HG03095 (cell line): ENCODE measurements around the gene HCFC1R1.
"Not testable (repeated sequence)": the region's sequence is repeated elsewhere in the genome, so short reads cannot be mapped to it uniquely, and the experiment has no call there.

Experiments used
- ATAC-seq: cut with Tn5 transposase; IDR thresholded peaks from one replicate; pipeline ENCODE4 v1.9.1; 2021; ENCODE audit warnings: moderate library complexity; ENCODE audit not compliant: unreplicated experiment

HCFC1R1 gene

GRCh38 chr16:3057181-3058138 is 33.7 kb upstream of the HCFC1R1 start:
- ATAC-seq = no peak

GRCh38 chr16:3056336-3057180 is 32.8 kb upstream of the HCFC1R1 start:
- ATAC-seq = no peak

GRCh38 chr16:3055734-3056115 is 32.0 kb upstream of the HCFC1R1 start:
- not testable (repeated sequence) for ATAC-seq

DNA sequence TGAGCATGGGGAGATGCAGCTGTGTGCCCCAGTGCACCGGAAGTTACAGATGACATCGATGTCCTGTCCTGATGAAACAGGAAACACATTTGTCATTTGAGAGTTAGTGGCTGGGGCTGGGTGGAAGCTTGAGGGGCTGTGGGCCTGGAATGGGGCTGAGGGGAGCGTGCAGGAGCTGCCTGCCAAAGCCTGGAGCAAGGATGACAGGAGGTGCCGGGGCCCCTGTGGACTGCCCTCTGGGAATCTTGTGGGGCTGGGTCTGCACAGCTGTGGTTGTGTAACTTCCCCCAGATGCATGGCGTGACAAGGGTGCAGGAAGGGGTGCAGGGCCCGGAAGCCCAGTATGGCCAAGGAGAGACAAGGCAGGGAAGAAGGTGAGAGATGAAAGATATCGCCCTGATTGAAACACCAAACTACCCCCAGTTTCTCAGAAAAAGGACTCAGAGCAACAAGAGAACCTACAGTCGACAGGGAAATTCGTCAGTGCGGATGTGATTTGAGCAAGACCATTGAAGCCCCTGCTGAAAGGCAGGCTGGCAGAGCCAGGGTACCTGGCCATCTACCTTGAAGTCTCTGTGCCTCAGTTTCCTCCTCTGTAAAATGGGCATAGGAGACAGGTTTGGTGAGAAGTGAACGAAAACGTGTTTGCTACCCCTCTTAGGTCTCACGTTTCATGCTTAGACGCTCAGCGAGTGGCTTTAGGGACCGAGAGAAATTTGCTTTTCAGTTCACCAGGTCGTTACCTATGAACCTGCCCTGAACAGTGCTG is 31.4 kb upstream of the HCFC1R1 start:
- ATAC-seq = no peak

DNA sequence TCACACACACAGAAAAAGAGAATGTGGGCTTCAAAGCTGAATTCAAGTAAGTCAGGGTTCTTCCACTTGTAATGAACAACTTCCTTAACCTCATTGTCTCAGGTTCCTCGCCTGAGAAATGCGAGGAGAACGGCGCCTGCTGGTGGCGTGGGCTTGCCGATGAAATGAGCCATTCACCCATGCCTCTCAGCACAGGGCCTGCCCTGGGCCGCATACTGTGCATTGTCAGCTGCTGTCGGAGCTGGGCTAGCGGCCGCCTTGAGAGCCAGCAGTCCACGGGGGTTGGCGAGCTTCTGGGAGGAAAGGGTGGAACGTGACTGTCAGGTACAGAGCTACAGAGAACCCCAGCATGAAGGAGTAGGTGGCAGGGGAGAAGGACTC is 29.6 kb upstream of the HCFC1R1 start:
- ATAC-seq = not testable (repeated sequence)

- ATAC-seq = not testable (repeated sequence)
These were observed 29.0 kb upstream of the HCFC1R1 start for GRCh38 chr16:3052571-3053329.

DNA sequence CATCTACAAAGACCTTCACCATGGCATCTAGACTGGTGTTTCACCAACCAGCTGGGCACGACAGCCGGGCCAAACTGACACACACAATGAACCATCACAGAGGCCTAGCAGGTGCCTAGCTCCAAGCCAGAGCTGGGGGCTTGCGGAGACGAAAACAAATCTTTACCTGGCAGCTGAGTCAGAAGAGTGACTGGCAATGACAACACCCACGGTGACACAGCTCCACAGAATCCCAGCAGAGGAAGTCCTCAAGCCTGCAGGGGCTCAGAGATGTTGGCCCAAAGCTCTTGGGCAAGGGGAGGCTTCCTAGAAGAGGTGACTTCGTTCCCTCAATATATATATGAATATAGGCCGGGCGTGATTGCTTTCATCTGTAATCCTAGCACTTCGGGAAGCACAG is 27.8 kb upstream of the HCFC1R1 start:
- no peak for ATAC-seq

DNA sequence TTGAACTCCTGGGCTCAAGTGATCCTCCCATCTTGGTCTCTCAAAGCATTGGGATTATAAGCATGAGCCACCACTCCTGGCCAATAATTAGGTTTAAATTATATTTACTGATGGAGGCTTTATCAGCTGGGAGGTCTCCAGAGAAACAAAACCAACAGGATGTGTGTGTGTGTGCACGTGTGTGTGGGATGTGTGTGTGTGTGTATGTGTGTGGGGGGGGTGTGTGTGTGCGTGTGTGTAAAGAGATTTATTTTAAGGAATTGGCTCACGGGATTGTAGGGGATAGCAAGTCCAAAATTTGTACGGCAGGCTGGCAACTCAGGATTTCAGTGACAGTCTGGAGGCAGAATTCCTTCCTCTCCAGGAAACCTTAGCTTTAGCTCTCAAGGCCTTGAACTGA is 27.3 kb upstream of the HCFC1R1 start:
- no peak for ATAC-seq

GRCh38 chr16:3050487-3050886 is 26.7 kb upstream of the HCFC1R1 start:
- ATAC-seq = no peak

GRCh38 chr16:3049921-3050481 is 26.3 kb upstream of the HCFC1R1 start:
- ATAC-seq = no peak

DNA sequence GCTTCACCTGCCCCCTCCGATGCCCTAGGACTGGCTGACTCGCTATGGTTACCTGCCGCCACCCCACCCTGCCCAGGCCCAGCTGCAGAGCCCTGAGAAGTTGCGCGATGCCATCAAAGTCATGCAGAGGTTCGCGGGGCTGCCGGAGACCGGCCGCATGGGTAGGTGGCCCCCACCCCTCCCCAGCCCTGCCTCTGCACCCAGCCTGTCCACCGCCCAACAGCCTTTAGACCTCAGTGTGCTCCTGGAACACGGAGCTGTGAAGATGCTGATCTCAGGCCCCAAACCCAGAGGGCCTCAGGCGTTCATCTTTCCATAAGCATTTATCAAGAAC is 23.6 kb upstream of the HCFC1R1 start:
- ATAC-seq = no peak

GRCh38 chr16:3046641-3047386 is 23.1 kb upstream of the HCFC1R1 start:
- no peak for ATAC-seq

DNA sequence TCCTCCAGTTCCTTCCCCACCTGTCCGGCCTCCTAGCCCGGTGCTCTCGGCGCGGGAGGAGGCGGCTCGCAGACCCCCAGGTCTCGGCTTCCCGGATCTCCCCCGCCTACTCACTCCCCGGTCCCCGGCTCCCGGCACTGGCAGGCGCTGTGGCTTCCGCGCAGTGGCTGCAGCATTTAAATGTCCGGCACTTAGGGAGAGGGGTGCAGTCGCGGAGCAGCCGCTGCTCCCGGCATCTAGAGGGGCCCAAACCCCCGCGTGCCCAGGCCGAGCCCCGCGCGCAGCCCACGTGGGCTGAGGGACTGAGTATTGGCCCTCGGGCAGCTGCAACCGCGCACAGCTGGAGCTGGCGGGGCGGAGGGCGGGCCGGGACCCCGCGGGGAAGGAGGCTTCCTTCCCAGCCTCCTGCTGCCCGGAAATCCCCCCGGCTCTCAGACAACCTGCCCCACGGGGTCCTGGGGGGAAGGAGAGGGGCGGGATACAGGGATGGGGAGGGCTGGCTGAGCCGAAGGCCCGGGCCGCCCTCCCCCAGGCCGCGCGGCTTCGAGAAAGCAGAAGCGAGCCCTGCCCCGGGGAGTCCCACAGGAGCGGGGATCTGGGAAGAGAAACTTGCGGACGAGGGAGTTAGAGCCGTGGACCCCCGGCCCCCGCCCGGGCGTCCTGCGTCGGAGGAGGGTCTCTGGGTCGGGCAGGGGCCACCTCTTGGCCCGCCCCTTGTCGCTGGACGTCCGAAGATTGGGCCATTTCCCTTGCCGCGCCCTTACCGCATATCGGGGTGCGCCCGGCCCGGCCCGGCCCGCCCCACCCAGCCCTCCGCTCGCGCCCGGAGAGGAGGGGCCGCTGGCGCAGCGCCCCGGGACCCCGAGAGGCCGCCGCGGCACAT is 22.3 kb upstream of the HCFC1R1 start, which contains the start of gene MMP25:
TSS of gene MMP25 (plus strand) at position 804 of the 883 bp plus-strand sequence. CDS start 357 bp downstream, outside the sequence.
- no peak for ATAC-seq

DNA sequence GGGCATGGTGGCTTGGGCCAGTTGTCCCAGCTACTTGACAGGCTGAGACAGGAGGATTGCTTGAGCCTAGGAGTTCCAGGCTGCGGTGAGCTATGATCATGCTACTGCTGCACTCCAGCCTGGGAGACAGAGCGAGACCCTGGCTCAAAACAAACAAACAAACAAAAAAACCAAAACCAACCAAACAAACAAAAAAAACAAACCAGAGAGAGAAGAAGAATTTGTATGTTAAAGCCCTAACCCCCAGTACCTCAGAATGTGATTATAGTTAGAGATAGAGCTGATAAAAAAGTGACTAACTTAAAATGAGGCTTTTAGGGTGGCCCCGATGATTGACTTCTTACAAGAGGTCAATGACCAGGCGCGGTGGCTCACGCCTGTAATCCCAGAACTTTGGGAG is 21.0 kb upstream of the HCFC1R1 start:
- ATAC-seq = no peak

DNA sequence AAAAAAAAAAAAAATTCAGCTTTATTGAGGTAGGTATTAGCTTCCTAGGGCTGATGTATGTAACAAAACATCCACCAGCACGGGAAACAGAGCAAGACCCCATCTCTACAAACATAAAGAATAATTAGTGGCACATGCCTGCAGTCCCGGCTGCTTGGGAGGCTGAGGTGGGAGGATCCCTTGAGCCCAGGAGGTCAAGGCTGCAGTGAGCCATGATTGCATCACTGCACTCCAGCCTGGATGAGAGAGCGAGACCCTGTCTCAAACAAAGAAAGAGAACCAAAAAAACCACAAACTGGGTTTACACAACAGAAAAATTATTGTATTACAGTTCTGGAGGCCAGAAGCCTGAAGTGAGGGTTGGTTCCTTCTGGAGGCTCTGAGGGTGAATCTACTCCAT is 18.6 kb upstream of the HCFC1R1 start:
- no peak for ATAC-seq

GRCh38 chr16:3038896-3039295 is 15.2 kb upstream of the HCFC1R1 start:
- ATAC-seq = no peak

DNA sequence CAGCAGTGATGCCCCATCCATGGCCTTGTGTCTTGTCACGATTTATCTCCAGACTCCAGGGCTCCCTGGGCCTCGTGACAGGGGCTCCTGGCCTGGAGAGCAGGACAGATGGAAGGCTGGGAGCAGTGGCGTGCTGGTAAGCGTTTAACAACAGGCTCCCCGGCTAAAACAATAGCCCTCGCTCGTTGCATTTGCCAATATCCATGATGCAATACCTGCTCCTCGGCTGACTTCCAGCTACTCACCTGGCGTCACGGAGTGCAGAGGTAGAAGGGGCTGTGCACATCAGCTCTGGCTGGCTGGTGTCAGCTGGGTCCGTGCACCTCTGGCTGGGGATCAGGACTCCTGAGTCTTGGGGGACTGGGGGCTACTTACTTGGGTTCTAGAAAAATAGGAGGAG is 14.5 kb upstream of the HCFC1R1 start:
- no peak for ATAC-seq

DNA sequence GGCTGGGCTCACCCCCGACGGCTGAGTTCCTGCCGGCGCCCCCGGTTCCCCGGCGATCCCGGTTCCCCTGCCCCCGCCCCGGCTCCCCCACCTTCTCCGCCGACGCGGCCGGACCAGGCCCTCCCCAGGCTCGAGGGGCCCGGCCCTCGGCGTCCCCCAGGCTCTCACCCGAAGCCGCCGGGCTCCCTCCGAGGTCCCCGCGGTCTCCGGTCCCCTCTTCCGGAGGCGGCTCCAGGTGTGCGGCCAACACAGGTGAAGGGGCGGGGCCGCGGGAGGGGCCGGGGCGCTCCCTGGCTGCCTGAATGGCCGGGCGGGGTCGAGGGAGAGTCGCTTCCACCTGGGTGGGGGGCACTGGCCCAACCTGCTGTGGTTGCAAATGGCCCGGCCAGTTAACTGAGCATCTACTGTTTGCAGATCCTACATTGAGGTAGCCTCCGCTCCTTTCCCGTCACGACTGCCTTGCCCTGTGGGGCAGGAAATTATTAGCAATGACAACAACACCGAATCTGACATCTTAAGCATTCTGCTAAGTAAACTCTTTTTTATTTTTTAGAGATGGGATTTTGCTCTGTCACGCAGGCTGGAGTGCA is 13.1 kb upstream of the HCFC1R1 start, which contains the start of gene BICDL2:
TSS of gene BICDL2 (minus strand) at position 219 of the 590 bp plus-strand sequence. CDS start 1,448 bp downstream, outside the sequence.
- no peak for ATAC-seq
